Stimulated activated naive CD4-positive, alpha-beta T cell (primary cell): Measurements from ENCODE around the gene KLF7.
A peak's percentile ranks its signal among the peaks of the same experiment; 100 is the strongest.

Source experiments
- DNase-seq, 6 experiments: peaks; one replicate each; lab custom pipeline; 2025; lab: John Stamatoyannopoulos, UW

KLF7 gene

GRCh38 chr2:207166349-207167098, 776 bp upstream of the KLF7 start:
- peak; percentile 56 to 79 (median 72) for DNase-seq

- DNase-seq: peak; percentile 92 to 98 (median 97)
Measured at GRCh38 chr2:207166039-207166348, 246 bp upstream of the KLF7 start.

- DNase-seq: peak in 4 of 6 experiments; percentile 4 to 33 (median 17)
Measured at GRCh38 chr2:207164006-207164831, 1.5 kb downstream of the KLF7 start.

- peak in 1 of 6 experiments; percentile 32 for DNase-seq
Measured at GRCh38 chr2:207163756-207164005, 2.1 kb downstream of the KLF7 start.

GRCh38 chr2:207163053-207163755, 2.5 kb downstream of the KLF7 start:
- DNase-seq: no peak

- no peak for DNase-seq
Measured at GRCh38 chr2:207162316-207162715, 3.4 kb downstream of the KLF7 start.

- no peak for DNase-seq
Measured at GRCh38 chr2:207161247-207162123, 4.3 kb downstream of the KLF7 start.

- DNase-seq: no peak
Measured at GRCh38 chr2:207160115-207160514, 5.6 kb downstream of the KLF7 start.

- DNase-seq: no peak
Measured at GRCh38 chr2:207159002-207159401, 6.7 kb downstream of the KLF7 start.

GRCh38 chr2:207157731-207158130, 8.0 kb downstream of the KLF7 start:
- DNase-seq: no peak

GRCh38 chr2:207157162-207157481, 8.6 kb downstream of the KLF7 start:
- DNase-seq: no peak

- DNase-seq: no peak
Measured at GRCh38 chr2:207156451-207157161, 9.1 kb downstream of the KLF7 start.

GRCh38 chr2:207155516-207156444, 10.0 kb downstream of the KLF7 start:
- DNase-seq: peak in 3 of 6 experiments; percentile 21 to 41 (median 27)

GRCh38 chr2:207154556-207155510, 10.9 kb downstream of the KLF7 start:
- DNase-seq: no peak

GRCh38 chr2:207153266-207153975, 12.3 kb downstream of the KLF7 start:
- DNase-seq: no peak

- DNase-seq: no peak
Measured at GRCh38 chr2:207151048-207151447, 14.7 kb downstream of the KLF7 start.

GRCh38 chr2:207150284-207150683, 15.5 kb downstream of the KLF7 start:
- DNase-seq: no peak
